SK-N-SH (cell line): ENCODE measurements around the gene C1RL.
A peak's percentile ranks its signal among the peaks of the same experiment; 100 is the strongest.

Source experiments
- CTCF ChIP-seq: fragments of 200-600 bp; sonication (generic); IDR thresholded peaks from 2 replicates; pipeline ENCODE4 v1.6.1; 2017; ENCODE audit warnings: antibody characterized with exemption, mild to moderate bottlenecking, moderate library complexity
- EZH2phosphoT487 ChIP-seq: fragments of 200-600 bp; sonication (generic); IDR thresholded peaks from 2 replicates; pipeline ENCODE4 v1.6.1; 2017; ENCODE audit warnings: low read depth, mixed run types, mild to moderate bottlenecking, antibody characterized with exemption, moderate library complexity, borderline replicate concordance
- FOXM1 ChIP-seq: IDR thresholded peaks from 2 replicates; pipeline ENCODE4 v1.4.0; 2012; ENCODE audit warnings: low read depth, mild to moderate bottlenecking
- JUND ChIP-seq: IDR thresholded peaks from 2 replicates; pipeline ENCODE4 v1.4.0; 2012
- NRF1 ChIP-seq: IDR thresholded peaks from 2 replicates; pipeline ENCODE4 v1.6.1; 2012; ENCODE audit warnings: low read depth, mild to moderate bottlenecking, low read length
- PBX3 ChIP-seq: IDR thresholded peaks from 2 replicates; pipeline ENCODE4; 2012
- YY1 ChIP-seq: IDR thresholded peaks from 2 replicates; pipeline ENCODE4 v1.4.0; 2012; ENCODE audit warnings: low read depth, mild to moderate bottlenecking

GRCh38 chr12:7060353-7060954 lies 48.6 kb downstream of the C1RL start, which contains the start of gene C1S:
- TF ChIP-seq CTCF (peak; percentile 70), PBX3 (no peak), EZH2phosphoT487 (no peak), FOXM1 (no peak), NRF1 (no peak), JUND (no peak), YY1 (no peak)
